Measurements from ENCODE around the gene TIE1.

Gene TIE1

DNA sequence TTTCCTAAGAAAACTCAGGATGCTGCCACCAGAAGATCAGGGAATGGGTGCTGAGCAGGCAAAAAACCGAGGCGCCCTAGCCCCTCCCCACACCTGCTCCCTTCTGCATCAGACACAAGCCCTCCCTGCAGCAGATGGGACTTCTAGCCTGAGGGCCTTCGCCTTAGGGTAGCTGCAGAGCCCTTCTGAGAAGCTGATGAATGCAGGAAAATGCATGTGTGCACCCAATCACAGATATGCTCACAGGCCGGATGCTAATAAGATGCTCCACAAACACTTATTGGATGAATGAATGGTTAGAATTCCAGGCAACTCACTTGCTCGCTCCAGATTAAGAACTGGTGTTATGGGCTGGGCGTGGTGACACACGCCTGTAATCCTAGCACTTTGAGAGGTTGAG is 8.6 kb upstream of the TIE1 start:
- Histone ChIP-seq H3K36me3 (ENCODE audit: control insufficient read depth, insufficient read depth, low read length) (no peaks in the 10 kb centered on the region), H3K4me1 (no peaks in the 10 kb centered on the region), H3K79me2 (no peaks in the 10 kb centered on the region), H2AFZ (no peak overlapping the region), H3K9ac (no peak overlapping the region), H3K9me3 (ENCODE audit: control insufficient read depth, low read length) (no peaks in the 10 kb centered on the region), H3K27me3 (ENCODE audit: control insufficient read depth, insufficient read depth, low read length) (no peaks in the 10 kb centered on the region), H3K27ac (no peak overlapping the region), H3K4me2 (ENCODE audit: low read length) (no peak overlapping the region), H3K4me3 (ENCODE audit: low read depth, low read length) (no peak overlapping the region)
- TF ChIP-seq, protein P1, sequence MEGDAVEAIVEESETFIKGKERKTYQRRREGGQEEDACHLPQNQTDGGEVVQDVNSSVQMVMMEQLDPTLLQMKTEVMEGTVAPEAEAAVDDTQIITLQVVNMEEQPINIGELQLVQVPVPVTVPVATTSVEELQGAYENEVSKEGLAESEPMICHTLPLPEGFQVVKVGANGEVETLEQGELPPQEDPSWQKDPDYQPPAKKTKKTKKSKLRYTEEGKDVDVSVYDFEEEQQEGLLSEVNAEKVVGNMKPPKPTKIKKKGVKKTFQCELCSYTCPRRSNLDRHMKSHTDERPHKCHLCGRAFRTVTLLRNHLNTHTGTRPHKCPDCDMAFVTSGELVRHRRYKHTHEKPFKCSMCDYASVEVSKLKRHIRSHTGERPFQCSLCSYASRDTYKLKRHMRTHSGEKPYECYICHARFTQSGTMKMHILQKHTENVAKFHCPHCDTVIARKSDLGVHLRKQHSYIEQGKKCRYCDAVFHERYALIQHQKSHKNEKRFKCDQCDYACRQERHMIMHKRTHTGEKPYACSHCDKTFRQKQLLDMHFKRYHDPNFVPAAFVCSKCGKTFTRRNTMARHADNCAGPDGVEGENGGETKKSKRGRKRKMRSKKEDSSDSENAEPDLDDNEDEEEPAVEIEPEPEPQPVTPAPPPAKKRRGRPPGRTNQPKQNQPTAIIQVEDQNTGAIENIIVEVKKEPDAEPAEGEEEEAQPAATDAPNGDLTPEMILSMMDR (IDR thresholded peaks at IDR 0.05): no peak

DNA sequence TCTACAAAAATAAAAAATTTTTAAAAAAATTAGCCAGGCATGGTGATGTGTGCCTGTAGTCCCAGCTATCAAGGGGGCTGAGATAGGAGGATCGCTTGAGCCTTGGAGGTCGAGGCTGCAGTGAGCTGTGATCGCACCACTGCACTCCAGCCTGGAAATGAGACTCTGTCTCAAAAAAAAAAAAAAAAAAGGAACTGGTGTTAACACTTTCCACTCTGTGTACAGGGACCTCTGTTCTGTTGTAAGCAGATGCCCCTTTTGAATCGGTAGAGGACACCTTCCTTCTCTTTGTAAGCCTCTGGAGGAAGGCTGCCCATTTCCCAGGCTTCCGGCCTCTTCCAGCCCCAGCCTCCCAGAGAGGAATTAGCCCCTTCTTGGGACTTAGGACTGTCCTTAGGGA is 8.1 kb upstream of the TIE1 start:
- Histone ChIP-seq H3K27me3 (ENCODE audit: control insufficient read depth, insufficient read depth, low read length) (no peaks in the 10 kb centered on the region), H3K4me1 (no peaks in the 10 kb centered on the region), H3K4me3 (ENCODE audit: low read depth, low read length) (no peak overlapping the region), H3K9me3 (ENCODE audit: control insufficient read depth, low read length) (no peaks in the 10 kb centered on the region), H3K4me2 (ENCODE audit: low read length) (no peak overlapping the region), H3K79me2 (no peaks in the 10 kb centered on the region), H2AFZ (no peak overlapping the region), H3K9ac (no peak overlapping the region), H3K36me3 (ENCODE audit: control insufficient read depth, insufficient read depth, low read length) (no peaks in the 10 kb centered on the region), H3K27ac (no peak overlapping the region)
- TF ChIP-seq, protein P1 (IDR thresholded peaks at IDR 0.05): no peak

DNA sequence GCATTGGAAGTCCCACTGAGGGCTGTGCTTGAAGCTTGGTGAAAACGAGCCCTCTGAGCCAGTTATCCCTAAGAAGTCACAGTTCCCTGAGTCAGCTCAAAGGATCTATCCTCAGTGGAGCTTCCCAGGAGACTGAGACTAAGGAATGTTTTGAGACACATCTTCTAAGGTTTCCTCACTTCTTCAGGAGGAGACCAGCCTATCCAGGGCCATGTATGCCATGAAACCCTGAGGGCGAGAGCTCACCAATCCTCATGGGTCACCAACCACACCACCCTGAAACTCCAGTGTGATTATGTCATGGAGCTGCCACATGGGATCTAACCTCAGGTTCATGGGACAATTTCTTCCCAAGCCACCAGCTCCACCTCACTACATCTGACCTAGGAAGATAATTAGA is 7.6 kb upstream of the TIE1 start:
- Histone ChIP-seq H3K27ac (no peak overlapping the region), H3K4me3 (ENCODE audit: low read depth, low read length) (no peak overlapping the region), H3K9ac (no peak overlapping the region)

DNA sequence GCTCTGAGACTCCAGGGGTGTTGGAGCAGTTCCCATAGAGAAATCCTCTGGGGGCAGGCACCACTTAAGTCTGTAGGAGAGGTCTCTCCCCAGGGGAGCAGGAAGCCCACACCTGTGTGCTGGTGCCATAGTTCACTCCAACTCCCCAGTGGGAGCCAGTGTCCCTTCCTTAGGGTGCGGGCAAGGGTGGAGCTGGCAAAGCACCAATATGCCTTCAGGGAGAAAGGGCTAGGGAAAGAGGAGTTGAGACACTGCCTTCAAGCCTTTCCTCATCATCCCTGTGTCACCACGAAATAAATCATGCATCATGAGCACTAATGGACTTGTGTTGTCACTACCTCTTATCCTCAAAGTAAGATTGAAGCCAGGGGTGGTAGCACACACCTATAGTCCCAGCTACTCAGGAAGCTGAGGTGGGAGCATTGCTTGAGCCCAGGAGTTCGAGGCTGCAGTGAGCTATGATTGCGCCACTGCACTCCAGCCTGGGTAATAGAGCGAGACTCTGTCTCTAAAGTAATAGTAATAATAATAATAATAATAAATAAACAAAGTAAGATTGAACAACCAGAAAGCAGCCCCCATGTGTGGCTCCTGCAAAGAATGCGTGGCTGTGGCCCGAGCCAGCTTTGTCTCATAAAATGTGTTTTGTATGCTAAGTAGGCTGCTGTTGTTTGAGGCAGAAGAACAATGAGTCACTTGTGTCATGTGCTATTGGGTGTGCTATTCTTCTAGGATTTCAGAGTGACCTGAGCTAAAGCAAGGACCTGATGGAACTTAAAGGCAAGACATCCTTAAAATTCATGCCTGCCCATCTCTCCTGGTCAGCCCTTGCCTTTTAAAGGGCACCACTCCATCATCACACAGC is 6.7 kb upstream of the TIE1 start:
- Histone ChIP-seq H3K27ac (no peak overlapping the region), H3K27me3 (ENCODE audit: control insufficient read depth, insufficient read depth, low read length) (no peaks in the 10 kb centered on the region), H3K9ac (no peak overlapping the region)

More for the DNA sequence above, 7.6 kb upstream of the TIE1 start:
- Histone ChIP-seq H2AFZ (no peak overlapping the region), H3K4me2 (ENCODE audit: low read length) (no peak overlapping the region), H3K9me3 (ENCODE audit: control insufficient read depth, low read length) (no peaks in the 10 kb centered on the region), H3K79me2 (no peaks in the 10 kb centered on the region), H3K36me3 (ENCODE audit: control insufficient read depth, insufficient read depth, low read length) (no peaks in the 10 kb centered on the region), H3K4me1 (no peaks in the 10 kb centered on the region), H3K27me3 (ENCODE audit: control insufficient read depth, insufficient read depth, low read length) (no peaks in the 10 kb centered on the region)
- TF ChIP-seq, protein P1 (IDR thresholded peaks at IDR 0.05): no peak

More for the DNA sequence above, 6.7 kb upstream of the TIE1 start:
- H3K4me1 ChIP-seq: no peaks in the 10 kb centered on the region
- TF ChIP-seq, protein P1 (IDR thresholded peaks at IDR 0.05): no peak
- H3K9me3 ChIP-seq (ENCODE audit: control insufficient read depth, low read length): no peaks in the 10 kb centered on the region
- H2AFZ ChIP-seq: no peak overlapping the region
- no peak overlapping the region for H3K4me3 ChIP-seq (ENCODE audit: low read depth, low read length)
- H3K36me3 ChIP-seq (ENCODE audit: control insufficient read depth, insufficient read depth, low read length): no peaks in the 10 kb centered on the region
- no peak overlapping the region for H3K4me2 ChIP-seq (ENCODE audit: low read length)
- H3K79me2 ChIP-seq: no peaks in the 10 kb centered on the region

Measured in parathyroid adenoma (tissue), 2 donors.